ENCODE results near the gene NEK6.

NEK6 gene

DNA sequence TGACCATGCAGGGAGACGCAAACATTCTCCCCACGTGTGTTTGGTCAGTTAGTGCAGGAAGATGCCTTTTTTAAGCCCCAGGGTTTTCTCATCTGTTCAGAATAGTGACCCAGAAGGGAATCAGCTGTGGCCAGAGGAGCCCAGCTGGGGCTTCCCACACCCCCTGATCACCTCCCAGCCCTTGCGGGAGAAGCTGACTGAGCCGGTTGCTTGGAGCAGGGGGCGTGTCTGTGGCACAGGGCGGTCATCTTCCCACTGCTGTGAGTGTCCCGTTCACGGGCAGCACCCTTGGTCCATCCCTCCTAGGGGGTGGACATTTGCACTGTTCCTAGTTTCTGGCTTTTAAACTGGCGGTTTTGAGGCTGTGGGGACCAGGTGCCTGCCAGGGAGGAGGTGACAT, 69.7 kb downstream of the NEK6 start:
- no peak for DNase-seq

DNA sequence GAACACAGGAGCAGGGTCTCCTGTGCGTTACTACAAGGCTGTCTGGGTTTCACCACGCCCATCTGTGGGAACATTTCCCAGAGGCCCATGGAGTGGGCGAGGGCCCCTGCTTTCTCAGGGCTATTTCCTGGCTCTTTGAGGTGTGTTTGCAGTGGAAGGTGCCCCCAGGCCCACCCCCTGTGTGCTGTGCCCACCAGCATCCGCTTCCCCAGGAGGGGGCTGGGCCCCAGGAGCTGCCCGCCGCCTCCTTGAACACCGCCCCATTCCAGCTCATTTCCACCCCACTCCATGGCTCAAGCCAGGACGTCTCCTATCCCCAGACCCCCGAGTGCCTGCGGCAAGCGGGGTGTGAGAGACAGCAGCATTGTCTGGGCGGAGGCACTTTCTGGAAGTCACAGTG, 70.5 kb downstream of the NEK6 start:
- DNase-seq = no peak

DNA sequence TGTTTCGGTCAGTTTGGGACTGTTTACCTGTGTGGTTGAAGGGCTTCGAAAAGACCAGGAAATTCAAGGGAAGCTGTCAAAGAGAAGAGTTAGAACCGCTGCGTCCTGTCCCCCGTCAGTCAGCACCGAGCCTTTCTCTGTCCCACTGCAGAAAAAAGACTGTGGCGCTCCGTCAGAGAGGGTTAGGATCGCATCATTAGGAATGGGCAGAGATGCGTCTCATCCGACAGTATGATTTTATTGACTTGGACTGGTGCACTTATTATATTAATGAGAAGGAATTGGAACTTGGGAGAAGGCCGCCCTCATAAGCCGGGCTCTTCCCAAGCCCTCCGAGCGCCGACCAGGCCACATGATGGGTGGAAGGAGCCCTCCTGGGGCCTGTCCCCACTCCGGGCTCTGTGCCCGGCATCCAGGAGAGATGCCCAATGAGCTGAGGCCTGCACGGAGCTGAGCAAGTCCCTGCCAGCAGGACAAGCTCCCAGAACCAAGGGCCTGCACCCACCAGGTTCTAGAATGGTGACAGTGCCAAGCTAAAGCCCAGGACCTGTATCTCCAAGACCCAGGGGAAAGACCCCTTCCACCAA, 71.5 kb downstream of the NEK6 start:
- no peak for DNase-seq

DNA sequence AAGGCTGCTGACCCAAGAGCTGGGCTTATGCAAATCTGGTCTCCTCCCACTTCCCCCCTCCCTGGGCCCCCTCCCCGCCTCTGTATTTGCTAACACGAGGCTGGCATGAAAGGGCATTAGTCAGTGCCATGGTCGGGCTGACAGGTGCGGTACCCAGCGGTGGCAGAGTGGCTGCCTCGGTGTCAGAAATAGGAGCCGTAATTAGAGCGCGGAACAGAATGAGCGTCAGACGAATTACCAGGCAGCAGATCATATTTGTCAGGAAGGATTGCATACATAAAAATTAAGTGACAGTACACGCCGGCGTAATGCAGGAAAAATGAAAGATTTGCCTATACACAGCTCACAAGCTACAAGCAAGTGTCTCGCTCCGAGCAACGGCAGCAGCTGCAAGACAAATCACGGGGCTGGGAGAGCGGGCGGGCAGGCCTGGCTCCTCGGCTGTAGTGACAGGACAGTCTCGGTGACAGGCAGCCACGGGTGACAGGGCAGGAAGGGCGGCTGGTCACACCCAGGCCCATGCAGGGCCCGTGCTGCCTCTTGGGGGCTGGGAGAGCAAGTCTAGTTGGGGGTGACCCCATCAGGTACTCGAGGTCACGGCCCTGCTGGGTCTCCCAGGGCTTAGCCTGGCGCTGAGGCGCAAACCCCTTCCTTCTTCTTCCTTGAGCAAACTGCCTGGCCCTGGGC, 72.4 kb downstream of the NEK6 start:
- no peak for DNase-seq

DNA sequence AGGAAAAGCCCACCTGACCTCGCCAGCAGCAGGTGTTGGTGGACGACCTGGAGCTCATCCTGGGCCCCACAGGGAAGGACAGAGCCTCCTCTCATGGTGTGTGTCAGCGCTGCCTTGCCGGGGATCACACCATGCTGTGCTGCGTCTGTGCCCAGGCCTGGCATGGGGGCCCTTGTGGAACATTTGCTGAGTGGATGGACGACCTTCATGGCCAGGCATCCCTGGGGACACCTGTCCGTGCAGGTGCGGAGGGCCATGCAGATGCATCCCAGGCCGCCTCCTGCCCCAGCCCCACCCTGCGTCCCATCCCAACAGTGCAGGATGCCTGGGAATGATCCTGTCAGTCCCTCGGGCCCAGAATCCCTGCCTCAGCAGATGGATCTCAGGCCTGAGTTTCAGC, 73.8 kb downstream of the NEK6 start:
- no peak for DNase-seq

DNA sequence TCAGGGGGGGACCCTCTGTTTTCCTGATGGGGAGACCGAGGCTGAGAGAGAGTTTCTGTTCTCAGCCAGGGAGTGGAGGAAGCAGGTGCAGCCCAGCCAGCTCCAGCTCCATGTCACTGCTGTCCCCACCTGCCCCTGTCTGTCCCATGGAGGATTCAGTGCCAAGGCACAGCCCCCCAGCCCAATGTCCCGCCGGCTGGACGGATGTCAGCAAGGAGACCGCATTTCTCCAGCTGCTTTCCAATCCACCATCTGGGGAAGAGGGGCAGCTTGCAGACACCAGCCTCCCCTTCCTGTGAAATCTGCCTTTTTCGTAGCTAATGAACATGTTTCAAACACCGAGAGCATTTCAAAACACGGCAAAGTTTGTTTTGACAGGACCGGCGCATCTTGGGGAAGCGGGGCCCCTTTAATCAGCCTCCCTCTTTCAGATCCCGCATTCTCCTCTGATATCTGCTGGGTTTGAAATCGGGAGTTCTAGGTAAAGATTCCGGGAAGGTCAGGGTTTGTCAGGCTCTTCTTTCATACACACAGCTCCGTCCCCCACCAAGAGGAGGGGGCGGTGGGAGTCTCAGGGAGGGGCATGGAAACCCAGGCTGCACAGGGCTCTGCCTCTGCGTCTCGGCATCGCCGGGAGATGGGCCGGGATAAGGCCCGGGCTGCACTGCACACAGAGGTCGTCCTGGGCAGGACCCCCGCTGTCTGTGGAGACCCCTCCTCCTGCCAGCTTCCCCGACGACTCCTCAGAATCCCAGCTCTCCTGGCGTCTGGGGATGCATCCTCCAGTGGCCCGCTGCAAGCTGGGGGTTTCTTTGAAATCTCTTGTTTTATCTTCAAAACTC, 74.8 kb downstream of the NEK6 start:
- DNase-seq = no peak

DNA sequence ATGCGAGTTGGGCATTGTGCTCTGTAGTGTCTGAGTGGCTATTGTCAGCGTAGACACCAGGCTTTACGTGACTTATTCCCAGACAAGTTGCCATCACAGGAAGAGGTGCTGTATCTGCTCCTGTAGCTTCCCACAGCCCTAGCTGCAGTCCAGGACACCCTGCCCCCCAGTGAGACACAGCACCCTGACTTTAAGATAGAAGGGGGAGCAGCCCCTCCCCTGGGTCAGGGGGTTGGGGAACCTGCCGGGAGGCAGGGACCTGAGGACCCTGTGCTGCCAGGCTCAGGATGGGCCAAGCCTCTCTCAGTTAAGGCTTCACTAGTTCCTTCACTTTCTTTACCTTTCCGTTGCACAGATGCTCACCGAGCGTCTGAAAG, 75.4 kb downstream of the NEK6 start:
- DNase-seq = no peak

DNA sequence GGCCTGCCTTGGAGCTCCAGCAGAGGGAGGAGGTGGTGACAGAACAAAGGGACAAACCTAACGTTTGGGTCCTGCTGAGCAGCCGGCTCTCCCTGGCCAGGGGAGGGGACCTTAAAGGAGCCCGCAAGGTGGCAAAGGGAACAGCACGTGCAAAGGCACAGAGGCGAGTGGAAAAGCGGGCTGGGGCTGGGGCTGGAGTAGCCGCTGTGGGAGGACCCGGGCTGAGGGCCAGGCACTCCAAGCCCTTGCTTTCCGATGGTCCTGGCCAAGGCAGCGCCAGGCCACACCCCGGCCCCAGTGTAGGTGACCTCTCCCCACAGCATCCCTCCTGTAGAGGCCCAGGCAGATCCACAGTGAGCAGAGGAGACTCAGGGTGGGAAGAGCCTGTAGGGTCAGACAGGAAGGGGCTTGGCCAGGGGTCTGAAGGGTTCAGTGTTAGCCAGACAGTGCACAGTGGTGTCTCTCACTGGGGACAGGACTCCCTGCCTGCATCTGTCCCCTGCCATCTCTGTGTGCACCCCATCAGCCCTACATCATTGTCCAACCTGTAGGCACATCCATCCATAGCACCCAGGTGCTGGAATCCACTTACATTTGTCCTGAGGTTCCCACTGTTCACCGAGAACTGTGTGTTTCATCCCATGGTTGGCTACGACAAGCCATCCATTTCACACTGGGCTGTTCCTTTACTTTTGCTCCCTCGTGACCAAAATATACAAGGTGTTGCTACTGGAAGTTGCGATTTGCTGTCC, 77.0 kb downstream of the NEK6 start:
- no peak for DNase-seq

DNA sequence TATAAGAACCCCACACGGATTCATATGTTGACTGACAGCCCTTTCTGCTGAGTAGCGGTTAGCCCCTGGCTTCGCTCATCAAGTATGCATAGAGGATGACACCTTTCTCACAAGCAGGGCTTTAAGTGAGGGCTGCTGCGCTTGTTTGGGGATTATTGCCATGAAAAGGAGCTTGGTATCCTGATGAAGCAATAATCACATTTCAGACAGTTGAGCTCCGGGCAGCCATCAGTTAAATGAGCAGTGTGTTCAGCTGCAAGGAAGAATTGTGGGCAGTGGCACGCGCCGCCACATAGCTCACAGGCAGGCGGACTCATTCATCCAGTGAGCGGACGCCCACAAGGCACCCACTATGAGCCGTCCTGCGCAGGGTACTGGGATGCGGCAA, 77.6 kb downstream of the NEK6 start:
- DNase-seq = no peak

DNA sequence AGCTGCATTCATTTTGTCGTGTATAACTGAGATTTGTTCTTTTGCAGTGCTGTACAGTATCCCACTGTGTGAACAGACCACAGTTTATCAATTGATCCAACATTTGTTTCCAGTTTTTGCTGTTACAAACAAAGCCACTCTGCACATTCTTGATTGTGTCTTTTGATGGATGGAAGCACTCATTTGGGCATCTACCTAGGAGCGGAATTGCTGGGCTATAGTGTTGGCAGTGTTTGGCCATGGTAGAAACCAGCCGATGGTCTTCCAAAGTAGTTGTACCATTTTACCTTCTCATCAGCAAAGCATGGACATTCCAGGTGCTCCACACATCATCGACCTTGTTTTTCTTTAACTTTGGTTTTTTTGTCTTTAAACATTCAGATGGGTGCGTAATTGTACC, 79.8 kb downstream of the NEK6 start:
- DNase-seq = no peak

DNA sequence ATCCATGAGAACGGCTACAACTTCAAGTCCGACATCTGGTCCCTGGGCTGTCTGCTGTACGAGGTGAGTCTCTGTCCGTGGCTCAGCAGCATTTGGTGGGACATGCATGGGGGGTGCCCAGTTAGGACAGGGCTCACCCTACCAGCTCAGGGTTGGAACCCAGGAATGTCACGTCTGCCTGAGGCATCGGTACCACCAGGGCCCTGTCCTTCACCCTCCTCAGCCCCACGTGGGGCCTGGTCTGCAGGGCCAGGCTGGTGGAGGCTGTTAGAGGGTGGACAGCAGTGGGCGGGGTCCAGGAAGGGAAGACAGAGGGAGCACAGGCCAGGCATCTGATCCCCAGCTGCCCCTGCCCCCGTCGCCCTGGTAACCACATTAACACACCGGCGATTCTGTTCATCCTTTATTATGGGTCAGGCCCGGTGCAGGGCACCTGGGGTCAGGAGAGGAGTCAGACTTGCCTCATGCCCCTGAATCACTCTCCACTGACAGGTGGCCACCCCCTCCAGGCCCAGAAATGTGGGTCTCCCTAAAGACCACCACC, 81.9 kb downstream of the NEK6 start:
- no peak for DNase-seq

DNA sequence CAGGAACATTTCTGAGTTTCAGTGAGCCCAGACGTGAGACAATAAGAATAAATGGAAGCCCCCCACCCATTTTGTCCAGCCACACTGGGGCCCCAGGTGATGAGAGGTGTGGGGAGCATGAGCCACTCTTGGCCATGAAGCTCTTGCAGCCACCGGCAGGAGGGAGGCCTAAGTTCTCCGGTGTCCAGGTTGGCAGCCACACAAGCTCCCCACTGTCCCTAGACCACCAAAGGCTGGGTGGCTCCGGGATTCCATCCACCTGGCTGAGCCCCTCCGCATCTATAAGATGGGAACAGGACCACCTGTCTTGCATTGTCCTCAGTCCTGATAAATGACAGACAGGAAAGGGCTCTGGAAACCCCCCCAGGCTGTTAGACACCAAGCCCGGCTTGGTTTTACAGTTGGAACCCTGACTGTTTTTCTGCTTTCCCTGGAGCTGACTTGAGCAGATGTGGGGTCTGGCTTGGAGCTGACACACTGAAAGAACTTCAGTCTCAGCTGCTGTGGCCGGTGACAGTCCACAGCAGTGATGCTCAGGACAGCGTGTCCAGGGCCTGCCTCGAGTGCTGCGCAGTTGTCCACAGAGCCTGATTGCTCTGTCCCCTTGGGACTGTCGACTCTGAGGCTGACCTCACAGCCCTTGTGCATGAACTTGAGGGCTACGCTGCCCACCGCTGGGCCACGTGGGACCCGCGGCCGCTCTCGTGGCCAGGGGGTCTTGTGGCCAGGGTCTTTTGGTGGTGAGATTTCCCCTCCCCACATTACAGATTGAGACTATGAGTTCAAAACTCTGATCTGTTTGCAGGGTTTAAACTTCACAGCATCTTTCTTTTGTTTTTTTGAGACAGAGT, 82.7 kb downstream of the NEK6 start:
- DNase-seq = no peak

DNA sequence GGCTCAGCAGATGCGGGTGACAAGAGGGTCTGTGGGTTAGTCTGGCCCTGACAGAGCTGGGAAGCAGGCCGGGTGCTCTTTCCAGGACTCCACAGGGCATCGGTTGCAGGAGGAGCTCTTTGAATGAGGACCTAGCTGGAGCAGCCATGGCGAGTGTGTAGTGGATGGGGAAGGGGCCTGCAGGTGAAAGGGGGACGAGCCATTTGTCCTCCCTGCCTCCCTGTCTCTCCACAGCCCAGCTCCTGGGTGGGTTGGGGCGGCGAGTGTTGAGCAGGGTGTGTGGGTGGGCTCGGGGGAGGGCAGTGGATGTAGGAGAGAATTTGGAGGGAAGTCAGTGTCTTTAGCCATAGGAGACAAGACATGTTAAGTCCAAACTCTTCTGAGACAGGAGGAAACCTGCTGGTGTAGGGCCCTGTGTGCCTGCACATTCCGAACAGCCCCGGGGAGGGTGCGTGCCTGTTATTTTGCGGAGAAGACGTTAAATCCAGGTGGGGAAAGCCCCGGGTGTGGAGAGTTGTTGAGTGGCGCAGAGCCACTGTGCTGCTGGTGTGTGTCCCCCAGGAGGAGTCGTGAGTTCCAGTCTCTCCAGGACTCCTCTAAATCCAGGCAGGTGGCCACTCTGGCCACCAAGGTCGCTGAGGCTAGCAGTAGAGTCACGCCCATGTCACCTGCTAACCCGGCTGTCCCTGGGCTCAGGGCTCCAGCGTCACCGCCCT, 83.9 kb downstream of the NEK6 start:
- no peak for DNase-seq

DNA sequence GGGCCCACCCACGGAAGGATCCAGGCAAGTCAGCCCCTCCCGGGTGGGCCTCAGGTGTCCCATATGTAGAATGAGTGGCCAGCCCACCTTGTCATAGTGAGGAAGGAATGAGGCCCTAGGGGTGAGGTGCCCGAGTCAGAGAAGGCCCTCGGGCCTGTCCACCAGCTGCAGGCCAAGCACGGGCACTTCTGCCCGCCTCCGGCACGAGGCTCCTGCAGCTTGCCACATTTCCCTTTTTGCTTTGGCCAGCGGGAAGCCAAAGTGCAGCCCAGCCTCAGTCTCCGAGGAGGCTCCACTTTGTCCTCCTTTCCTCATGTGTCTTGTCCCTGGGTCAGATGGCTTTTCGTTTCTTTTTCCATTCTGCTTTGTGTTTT, 84.6 kb downstream of the NEK6 start:
- DNase-seq = no peak

DNA sequence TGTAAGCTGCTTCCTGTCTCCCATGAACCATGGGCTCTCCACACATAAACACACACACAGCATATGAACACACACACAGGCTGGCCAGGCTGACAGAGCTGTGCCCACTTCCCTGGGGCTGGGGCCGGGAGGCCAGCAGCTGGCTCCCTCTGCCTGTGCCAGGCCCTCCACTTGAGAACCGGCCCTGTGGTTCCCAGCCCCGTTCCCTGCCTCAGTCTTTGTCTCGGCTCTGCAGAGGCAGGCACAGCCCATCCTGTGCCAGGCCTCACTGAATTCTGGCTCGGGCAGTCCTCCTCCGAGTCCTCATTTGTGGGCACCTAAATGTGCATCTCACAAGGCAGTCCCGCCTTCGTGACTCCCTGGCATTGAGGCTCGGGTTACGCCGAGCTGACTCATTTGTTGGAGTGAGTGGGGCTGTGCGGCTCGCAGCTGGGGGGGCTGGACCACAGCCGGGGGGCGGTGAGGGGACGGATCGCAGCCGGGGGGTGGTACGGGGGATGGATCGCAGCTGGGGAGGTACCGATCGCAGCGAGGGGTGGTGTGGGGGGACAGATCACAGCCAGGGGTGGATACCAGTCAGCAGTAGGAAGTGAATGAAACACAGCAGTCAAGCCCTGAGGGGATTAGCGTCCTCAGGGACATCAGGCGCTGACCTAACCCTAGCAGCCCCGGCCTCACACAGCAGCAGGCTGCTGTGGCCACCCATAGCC, 85.2 kb downstream of the NEK6 start:
- DNase-seq = no peak

DNA sequence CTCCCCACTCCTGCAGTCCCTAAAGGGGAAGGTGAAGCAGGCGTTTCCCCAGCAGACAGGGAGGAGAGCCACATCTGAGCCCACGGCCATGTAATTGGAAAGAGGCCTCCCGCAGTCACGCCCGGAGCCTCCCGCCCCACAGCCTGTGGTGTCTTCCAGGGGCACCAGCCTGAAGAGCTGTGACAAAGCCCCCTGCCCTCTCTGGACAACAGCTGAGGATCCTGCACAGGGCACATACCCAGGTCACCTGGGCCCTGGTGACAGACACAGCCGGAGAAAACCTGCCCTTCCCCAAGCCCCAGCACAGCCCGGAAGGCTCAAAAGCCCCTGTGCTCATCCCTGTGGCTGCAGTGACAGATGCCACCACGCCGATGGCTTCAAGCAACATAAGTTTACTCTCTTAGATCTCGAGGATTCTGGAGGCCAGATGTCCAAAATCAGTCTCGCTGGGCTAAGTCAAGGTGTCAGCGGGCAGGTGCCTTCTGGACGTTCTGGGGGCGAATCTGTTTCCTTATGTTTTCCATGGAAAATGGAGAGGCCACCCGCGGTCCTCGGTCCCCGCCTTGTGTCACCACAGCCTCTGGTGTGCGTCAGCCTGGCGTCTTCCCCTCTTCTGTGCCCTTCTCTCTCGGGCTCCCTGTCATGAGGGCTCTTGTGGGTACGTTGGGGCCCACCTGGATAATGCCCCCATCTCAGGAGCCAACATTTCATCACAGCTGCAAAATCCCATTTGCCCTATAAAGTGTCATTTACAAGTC, 86.0 kb downstream of the NEK6 start:
- DNase-seq = no peak

DNA sequence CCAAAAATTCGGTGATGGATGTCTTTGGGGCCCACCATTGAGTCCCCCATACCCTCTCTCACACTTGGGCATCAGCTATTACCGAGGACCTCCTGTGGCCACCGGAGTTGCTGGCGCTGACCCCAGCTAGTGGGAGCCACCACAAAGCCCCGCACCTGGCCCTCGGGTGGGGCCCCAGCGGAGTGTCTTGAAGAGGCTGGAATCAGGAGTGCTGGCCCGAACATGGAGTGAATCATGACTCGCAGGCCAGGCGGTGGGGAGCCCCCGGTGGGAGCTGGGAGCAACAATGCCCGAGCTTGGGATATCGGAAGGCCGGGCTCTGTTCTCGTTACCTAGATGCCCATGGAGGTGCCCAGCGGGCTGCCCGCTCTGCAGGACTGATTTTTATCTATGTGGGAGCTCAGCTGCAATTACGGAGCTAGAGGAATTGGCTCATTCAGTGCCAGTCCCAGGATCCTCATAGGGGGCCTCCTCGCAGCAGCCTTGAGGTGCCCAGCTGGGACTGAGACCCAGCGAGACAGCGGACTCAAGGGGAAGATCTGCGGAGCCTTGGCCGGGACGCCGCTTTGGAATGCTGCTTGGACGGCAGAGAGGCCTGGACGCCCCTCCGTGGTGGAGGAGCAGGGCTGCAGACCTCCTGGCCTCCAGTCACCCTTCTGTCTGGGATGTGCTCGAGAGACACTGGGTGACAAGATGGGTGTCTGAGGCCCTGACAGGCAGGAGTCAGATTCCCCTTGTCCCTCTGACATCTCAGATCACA, 86.7 kb downstream of the NEK6 start:
- DNase-seq = no peak

DNA sequence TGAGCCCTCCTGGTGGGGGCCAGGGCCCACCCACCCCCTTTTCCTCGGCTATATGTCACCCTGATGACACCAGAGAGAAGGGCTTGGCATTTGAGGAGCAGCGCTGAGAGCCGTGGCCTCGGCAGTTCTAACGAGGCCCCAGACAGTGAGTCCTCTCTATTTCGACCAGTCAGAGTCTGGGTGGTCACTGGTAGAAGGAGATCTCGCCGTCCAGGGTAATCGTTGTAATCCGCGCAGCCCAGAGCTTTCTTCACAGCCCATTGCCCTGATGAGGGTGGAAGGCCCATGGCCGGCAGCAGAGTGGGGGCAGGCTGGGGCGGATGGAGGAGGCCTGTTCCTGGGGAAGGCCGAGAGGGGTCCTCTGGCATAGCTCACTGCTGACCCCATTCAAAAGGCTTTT, 87.3 kb downstream of the NEK6 start:
- no peak for DNase-seq

DNA sequence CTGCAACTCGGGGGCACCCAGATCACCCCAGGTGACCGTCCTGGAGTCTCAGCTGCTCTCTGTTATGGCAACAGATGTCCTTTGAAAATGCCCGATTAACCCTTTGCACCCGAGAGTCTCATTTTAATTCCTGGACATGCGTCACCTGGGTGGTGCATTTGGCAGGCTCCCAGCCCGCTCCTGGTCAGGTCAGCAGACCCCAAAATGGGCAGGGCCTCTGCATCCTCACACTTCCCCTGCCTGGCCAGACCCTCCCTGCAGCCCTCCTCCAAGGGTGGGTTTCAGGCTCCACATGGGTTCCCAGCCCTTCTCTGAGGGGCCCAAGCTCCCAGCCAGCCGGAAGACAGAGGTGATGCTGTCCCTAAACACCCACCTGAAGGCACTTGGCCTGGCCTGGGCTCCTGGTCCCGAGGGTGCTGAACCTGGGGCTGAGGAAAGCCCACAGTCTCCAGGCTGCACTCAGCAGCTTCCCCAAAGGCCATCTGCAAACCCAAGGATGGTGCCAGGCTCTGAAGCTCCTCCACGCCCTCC, 88.1 kb downstream of the NEK6 start:
- no peak for DNase-seq

Data from CD4-positive, alpha-beta T cell treated with Interleukin-4 for 4 hours (primary cell).